AG04449 (cell line): ENCODE measurements around the gene MRPS16.

Experiments used
- CTCF ChIA-PET: fragments of 350-600 bp; formaldehyde crosslinking; extraction: SDS; loops from one replicate; lab custom pipeline; 2021; ENCODE audit warnings: antibody characterized with exemption; lab: Yijun Ruan, JAX
- POLR2A ChIA-PET: fragments of 400-600, 350-600 bp; formaldehyde crosslinking; extraction: SDS; loops from one replicate; lab custom pipeline; 2020; ENCODE audit warnings: antibody characterized with exemption, inconsistent platforms; lab: Yijun Ruan, JAX
- DNase-seq: peaks from one replicate; pipeline ENCODE4 v3.0.0-alpha.2; 2010; ENCODE audit warnings: low read depth, low spot score
- H3K4me3 ChIP-seq: 2 replicates; pipeline ENCODE4 v1.5.1; 2011; ENCODE audit warnings: low read depth, mild to moderate bottlenecking, control low read depth, low read length
- CTCF ChIP-seq: IDR thresholded peaks from one replicate; pipeline ENCODE4 v1.5.1; 2011; ENCODE audit warnings: mild to moderate bottlenecking, moderate library complexity, low read length, control low read depth, inconsistent platforms; ENCODE audit not compliant: insufficient read depth; ENCODE audit errors: missing control alignments

Gene MRPS16

DNA sequence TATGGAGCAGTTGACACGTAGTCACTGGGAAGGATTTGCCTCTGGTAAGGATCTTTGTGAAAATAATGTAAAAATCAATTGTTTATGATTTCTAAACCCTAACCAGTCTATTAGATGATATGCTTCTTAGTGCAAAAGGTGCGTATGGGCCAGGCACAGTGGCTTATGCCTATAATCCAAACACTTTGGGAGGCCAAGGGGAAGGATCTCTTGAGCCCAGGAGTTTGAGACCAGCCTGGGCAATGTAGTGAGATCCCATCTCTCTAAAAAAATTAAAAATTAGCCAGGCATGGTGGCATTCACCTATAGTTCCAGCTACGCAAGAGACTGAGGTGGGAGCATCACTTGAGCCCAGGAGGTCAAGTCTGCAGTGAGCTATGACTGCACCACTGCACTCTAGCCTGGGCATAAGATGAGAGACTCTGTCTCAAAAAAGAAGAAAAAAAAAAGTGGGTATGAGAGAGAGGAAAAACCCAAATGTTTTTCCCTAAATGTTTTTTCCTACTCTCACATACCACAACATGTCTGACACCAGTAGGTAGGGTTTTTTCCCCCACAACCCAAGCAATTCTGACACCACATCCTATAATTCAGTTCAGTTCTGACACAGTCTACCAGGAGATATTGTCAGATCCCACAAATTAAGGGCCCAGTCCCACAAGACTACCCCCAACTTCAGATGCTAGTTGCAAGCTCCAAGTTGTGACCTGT is 41.9 kb downstream of the MRPS16 start:
- TF ChIP-seq CTCF = no peak
- ChIA-PET CTCF (no interaction called here), POLR2A (interaction anchor here (0.6 kb wide), 1 partner anchor 114 kb away, joined by 3 read pairs; the partner anchor contains the start of gene P4HA1)
- H3K4me3 ChIP-seq = no peak overlapping the region
- DNase-seq = no peak

- ChIA-PET CTCF (no interaction called here), POLR2A (interaction anchor here (0.6 to 0.8 kb wide), 2 partner anchors 37 to 113 kb away, joined by 3 read pairs; partner anchors contain the start of genes DNAJC9 and P4HA1)
- DNase-seq = no peak
- TF ChIP-seq CTCF = no peak
- H3K4me3 ChIP-seq = no peak overlapping the region
Observed at GRCh38 chr10:73209705-73210104, 42.7 kb downstream of the MRPS16 start.

DNA sequence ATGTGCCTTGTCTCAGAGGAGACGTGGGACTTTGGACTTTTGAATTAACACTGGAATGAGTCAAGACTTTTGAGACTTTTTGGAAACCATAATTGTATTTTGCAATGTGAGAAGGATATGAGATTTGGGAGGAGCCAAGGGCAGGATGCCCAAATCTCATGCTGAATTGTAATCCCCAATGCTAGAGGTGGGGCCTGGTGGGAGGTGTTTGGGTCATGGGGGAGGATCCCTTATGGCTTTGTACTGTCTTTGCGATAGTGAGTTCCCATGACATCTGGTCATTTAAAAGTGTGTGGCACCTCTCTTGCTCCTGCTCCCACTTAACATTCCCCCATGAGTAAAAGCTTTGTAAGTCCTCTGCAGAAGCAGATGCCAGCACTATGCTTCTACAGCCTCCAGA is 44.6 kb downstream of the MRPS16 start:
- TF ChIP-seq CTCF = no peak
- no peak for DNase-seq
- CTCF ChIA-PET = no interaction called here
- H3K4me3 ChIP-seq = no peak overlapping the region
- POLR2A ChIA-PET = no interaction called here

GRCh38 chr10:73206385-73206784 is 46.1 kb downstream of the MRPS16 start:
- TF ChIP-seq CTCF = no peak

DNA sequence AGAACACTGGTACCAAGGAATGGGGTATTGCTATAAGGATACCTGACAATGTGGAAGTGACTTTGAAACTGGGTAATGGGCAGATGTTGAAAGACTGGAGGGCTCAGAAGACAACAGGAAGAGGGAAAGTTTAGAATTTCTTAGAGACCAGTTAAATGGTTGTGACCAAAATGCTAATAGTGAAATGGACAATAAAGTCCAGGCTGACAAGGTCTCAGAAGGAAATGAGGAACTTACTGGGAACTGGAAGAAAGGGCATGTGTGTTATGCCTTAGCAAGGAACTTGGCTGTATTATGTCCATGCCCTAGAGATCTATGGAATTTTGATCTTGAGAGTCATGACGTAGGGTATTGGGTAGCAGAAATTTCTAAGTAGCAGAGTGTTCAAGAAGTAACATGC is 46.6 kb downstream of the MRPS16 start:
- ChIA-PET CTCF (interaction anchor here (1.5 kb wide), 1 partner anchor 14 kb away, joined by 4 read pairs; no protein-coding TSS in a partner anchor), POLR2A (no interaction called here)
- no peak for TF ChIP-seq CTCF
- DNase-seq = no peak
- H3K4me3 ChIP-seq = no peak overlapping the region

More at GRCh38 chr10:73206385-73206784, 46.1 kb downstream of the MRPS16 start:
- CTCF ChIA-PET = interaction anchor here (1.5 kb wide), 1 partner anchor 14 kb away, joined by 4 read pairs; no protein-coding TSS in a partner anchor
- POLR2A ChIA-PET = interaction anchor here (1.1 kb wide), 1 partner anchor 38 kb away, joined by 5 read pairs; the partner anchor contains the start of genes ECD and FAM149B1
- no peak for DNase-seq
- H3K4me3 ChIP-seq = no peak overlapping the region

- no peak for DNase-seq
- ChIA-PET POLR2A (no interaction called here), CTCF (interaction anchor here (1.5 kb wide), 1 partner anchor 15 kb away, joined by 4 read pairs; no protein-coding TSS in a partner anchor)
- TF ChIP-seq CTCF = no peak
- no peak overlapping the region for H3K4me3 ChIP-seq
Observed at GRCh38 chr10:73205081-73205480, 47.4 kb downstream of the MRPS16 start.
